HepG2 (cell line): ENCODE data around the gene CHN2. TPM values are rescaled to one million over a fixed set of nuclear protein-coding genes. Genes with fewer than 3 reads are reported as not detected.

Experiments used
- ARID4A ChIP-seq: sonication (generic); formaldehyde crosslinking; IDR thresholded peaks from 2 replicates; pipeline ENCODE4 v1.5.0; 2020; ENCODE audit warnings: mild to moderate bottlenecking, missing genetic modification reagents, borderline replicate concordance
- CBX5 ChIP-seq: sonication (generic); formaldehyde crosslinking; IDR thresholded peaks from 2 replicates; pipeline ENCODE4 v1.4.0; 2020; ENCODE audit warnings: missing genetic modification reagents, borderline replicate concordance
- GATAD1 ChIP-seq: IDR thresholded peaks from 2 replicates; pipeline ENCODE4 v1.6.1; 2016; ENCODE audit warnings: missing genetic modification reagents, missing compliant biosample characterization
- GMEB2 ChIP-seq: IDR thresholded peaks from 2 replicates; pipeline ENCODE4 v1.6.1; 2016; ENCODE audit warnings: missing biosample characterization, missing genetic modification reagents, low read depth
- IKZF1 ChIP-seq: fragments of 450-650 bp; IDR thresholded peaks from 2 replicates; pipeline ENCODE4 v1.7.1; 2016
- JUND ChIP-seq: sonication (generic); formaldehyde crosslinking; IDR thresholded peaks from 2 replicates; pipeline ENCODE4 v1.8.0; 2022; ENCODE audit warnings: mild to moderate bottlenecking, missing genetic modification reagents
- MBD4 ChIP-seq: IDR thresholded peaks from 2 replicates; pipeline ENCODE4 v1.6.1; 2012; ENCODE audit warnings: low read length, inconsistent platforms, borderline replicate concordance
- NFYB ChIP-seq: sonication (generic); formaldehyde crosslinking; IDR thresholded peaks from 2 replicates; pipeline ENCODE4 v1.4.0; 2020; ENCODE audit warnings: missing genetic modification reagents
- RELA ChIP-seq: sonication (generic); formaldehyde crosslinking; IDR thresholded peaks from 2 replicates; pipeline ENCODE4 v1.4.0; 2020; ENCODE audit warnings: missing genetic modification reagents
- SALL2 ChIP-seq: sonication (generic); formaldehyde crosslinking; IDR thresholded peaks from 2 replicates; pipeline ENCODE4 v1.8.1; 2023; ENCODE audit warnings: mild to moderate bottlenecking, missing genetic modification reagents, inconsistent platforms
- SOX5 ChIP-seq: IDR thresholded peaks from 2 replicates; pipeline ENCODE4 v1.6.1; 2016; ENCODE audit warnings: borderline replicate concordance
- TARDBP ChIP-seq: sonication (generic); formaldehyde crosslinking; IDR thresholded peaks from 2 replicates; pipeline ENCODE4 v1.8.0; 2022; ENCODE audit warnings: mild to moderate bottlenecking, missing genetic modification reagents
- TBX2 ChIP-seq: sonication (generic); formaldehyde crosslinking; IDR thresholded peaks from 2 replicates; pipeline ENCODE4 v1.5.0; 2020; ENCODE audit warnings: missing genetic modification reagents, mild to moderate bottlenecking, borderline replicate concordance
- ZBTB43 ChIP-seq: sonication (generic); formaldehyde crosslinking; conservative IDR thresholded peaks from 2 replicates; pipeline ENCODE4 v1.4.0; 2020; ENCODE audit warnings: missing genetic modification reagents
- ZNF121 ChIP-seq: sonication (generic); formaldehyde crosslinking; IDR thresholded peaks from 2 replicates; pipeline ENCODE4 v1.5.0; 2020; ENCODE audit warnings: mild to moderate bottlenecking, missing genetic modification reagents
- ZNF225 ChIP-seq: sonication (generic); formaldehyde crosslinking; IDR thresholded peaks from 2 replicates; pipeline ENCODE4 v1.4.0; 2020; ENCODE audit warnings: mild to moderate bottlenecking, missing genetic modification reagents
- ZNF333 ChIP-seq: sonication (generic); formaldehyde crosslinking; IDR thresholded peaks from 2 replicates; pipeline ENCODE4 v1.4.0; 2020; ENCODE audit warnings: mild to moderate bottlenecking, missing genetic modification reagents, borderline replicate concordance
- ZNF572 ChIP-seq: sonication (generic); formaldehyde crosslinking; IDR thresholded peaks from 2 replicates; pipeline ENCODE4 v1.5.1; 2020; ENCODE audit warnings: mild to moderate bottlenecking, missing genetic modification reagents
- ZNF749 ChIP-seq: sonication (generic); formaldehyde crosslinking; IDR thresholded peaks from 2 replicates; pipeline ENCODE4 v1.8.0; 2022; ENCODE audit warnings: mild to moderate bottlenecking, missing genetic modification reagents, moderate library complexity, borderline replicate concordance
- ZNF770 ChIP-seq: sonication (generic); formaldehyde crosslinking; IDR thresholded peaks from 2 replicates; pipeline ENCODE4 v1.5.0; 2020; ENCODE audit warnings: mild to moderate bottlenecking, missing genetic modification reagents
- polyA plus RNA-seq, 8 experiments: library from polyadenylated mRNA; depleted of rRNA in 3 of 8; stranded (reverse) in 7 of 8; unstranded in 1 of 8; fragments of >200 nt; fragmentation: Illumina TruSeq in 4 of 8; extraction: Trizol in 4 of 8; gene quantifications; 2 replicates each; pipeline versions ENCODE4 v1.2.1 to v1.2.3, GENCODE V29; 2011 to 2016; ENCODE audit warnings: low read depth in 4 of 8, missing spikeins in 1 of 8, mixed read lengths in 1 of 8; ENCODE audit not compliant: insufficient read depth in 1 of 8
- total RNA-seq, 5 experiments: library from RNA; depleted of rRNA; stranded (reverse); fragments of >200 nt; fragmentation: Illumina TruSeq; extraction: Trizol; gene quantifications; 2 replicates each; pipeline ENCODE4 v1.2.3, GENCODE V29; 2016; ENCODE audit warnings: low read depth in 1 of 5

The CHN2 gene
- total and polyA plus RNA-seq, 2 of the 13 experiments (the other 11 are each of a cell fraction or from before 2014, with no cell fraction given), result 23.5 to 30.5 TPM

- TF ChIP-seq ZNF770 (CRISPR knock-in tag), result peak; percentile 75
- TF ChIP-seq ZNF572 (CRISPR knock-in tag), result 0 out of 2 replicates have a peak, but pooled peaks have one; percentile 50
- no peak for TF ChIP-seq CBX5 (CRISPR knock-in tag)
- TF ChIP-seq ZNF749 (CRISPR knock-in tag), result no peak
- TF ChIP-seq GATAD1 (CRISPR knock-in tag), result peak; percentile 55
- TF ChIP-seq TARDBP, result no peak; the same call in 1 of the 2 replicates
- TF ChIP-seq JUND, result 0 out of 2 replicates have a peak, but pooled peaks have one; percentile 33
- TF ChIP-seq RELA (CRISPR knock-in tag), result no peak
- TF ChIP-seq IKZF1, result no peak
- peak; percentile 39; the same call in 1 of the 2 replicates for TF ChIP-seq SOX5 (CRISPR knock-in tag)
- no peak for TF ChIP-seq ZBTB43
- peak; percentile 42 for TF ChIP-seq NFYB (CRISPR knock-in tag)
- TF ChIP-seq ARID4A, result peak; percentile 71; the same call in 1 of the 2 replicates
- peak; percentile 57; the same call in 1 of the 2 replicates for TF ChIP-seq ZNF333
- TF ChIP-seq ZNF225 (CRISPR knock-in tag), result 0 out of 2 replicates have a peak, but pooled peaks have one; percentile 21
- no peak for TF ChIP-seq GMEB2 (CRISPR knock-in tag)
- TF ChIP-seq ZNF121 (CRISPR knock-in tag), result no peak; the same call in 1 of the 2 replicates
- TF ChIP-seq SALL2 (CRISPR knock-in tag), result peak; percentile 57; the same call in 1 of the 2 replicates
- peak; percentile 71 for TF ChIP-seq TBX2 (CRISPR knock-in tag)
- no peak for TF ChIP-seq MBD4
These were observed at the start of gene CHN2 (continued) for GRCh38 chr7:29194594-29195427.
